ENCODE results near the gene UBA3.

UBA3 gene

GRCh38 chr3:69102384-69102783 lies 22.2 kb upstream of the UBA3 start:
- no peak for DNase-seq (ENCODE audit: low read depth in 2 of 3, low spot score in 2 of 3)

- no peak for DNase-seq (ENCODE audit: low read depth in 2 of 3, low spot score in 2 of 3)
These were observed 19.4 kb upstream of the UBA3 start for GRCh38 chr3:69099576-69099975.

GRCh38 chr3:69097407-69098086 lies 17.4 kb upstream of the UBA3 start:
- no peak for DNase-seq (ENCODE audit: low read depth in 2 of 3, low spot score in 2 of 3)

- no peak for DNase-seq (ENCODE audit: low read depth in 2 of 3, low spot score in 2 of 3)
These were observed 16.1 kb upstream of the UBA3 start for GRCh38 chr3:69096299-69096698.

DNA sequence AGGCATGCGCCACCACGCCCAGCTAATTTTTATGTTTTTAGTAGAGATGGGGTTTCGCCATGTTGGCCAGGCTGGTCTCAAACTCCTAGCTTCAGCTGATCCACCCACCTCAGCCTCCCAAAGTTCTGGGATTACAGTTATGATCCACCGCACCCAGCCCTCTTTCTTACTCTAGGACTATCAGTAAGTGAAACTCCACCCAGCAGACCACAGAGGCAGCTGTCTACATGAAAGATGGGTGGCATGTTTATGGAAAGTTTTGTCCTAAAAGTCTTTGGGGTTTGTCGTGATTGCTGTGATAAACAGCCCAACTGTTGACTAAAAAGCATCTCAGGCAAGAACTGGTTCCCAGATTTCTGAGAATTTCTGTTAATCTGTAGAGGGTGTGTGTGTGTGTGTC lies 15.5 kb upstream of the UBA3 start:
- no peak for DNase-seq (ENCODE audit: low read depth in 2 of 3, low spot score in 2 of 3)

DNA sequence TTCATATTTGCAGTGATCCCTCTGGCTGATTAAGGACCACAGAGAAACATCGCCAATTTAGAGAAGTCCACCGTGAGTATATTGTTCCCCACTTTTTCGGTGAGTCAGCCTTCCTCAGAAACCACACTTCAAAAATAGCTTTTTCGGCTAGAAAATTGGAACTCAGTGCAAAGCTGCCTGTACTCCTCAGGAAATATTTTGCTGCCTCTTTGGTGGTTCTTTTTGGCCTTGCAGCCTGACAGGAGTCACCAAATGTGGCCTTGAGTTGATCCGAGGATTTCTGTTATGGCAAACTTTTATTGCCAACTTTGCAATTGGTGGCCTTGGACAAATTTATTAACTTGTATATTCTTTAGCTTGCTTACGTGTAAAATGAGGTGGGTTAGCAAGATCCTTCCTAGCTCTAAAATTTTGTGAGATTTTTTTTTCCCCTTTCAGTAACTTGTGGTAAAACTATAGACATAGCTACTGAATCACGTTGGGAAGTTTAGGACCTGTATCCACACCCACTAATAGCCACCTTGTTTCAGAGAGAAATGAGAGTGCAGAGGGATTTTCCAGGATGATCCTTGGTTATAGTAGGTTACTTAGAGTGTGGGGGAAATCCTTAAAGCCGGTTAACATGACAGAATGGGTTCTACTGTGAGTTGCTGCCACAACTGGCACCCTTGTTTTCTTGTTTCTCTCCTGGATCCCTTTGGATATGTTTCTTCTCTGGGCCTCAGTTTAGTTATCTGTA lies 14.5 kb upstream of the UBA3 start:
- no peak for DNase-seq (ENCODE audit: low read depth in 2 of 3, low spot score in 2 of 3)

DNA sequence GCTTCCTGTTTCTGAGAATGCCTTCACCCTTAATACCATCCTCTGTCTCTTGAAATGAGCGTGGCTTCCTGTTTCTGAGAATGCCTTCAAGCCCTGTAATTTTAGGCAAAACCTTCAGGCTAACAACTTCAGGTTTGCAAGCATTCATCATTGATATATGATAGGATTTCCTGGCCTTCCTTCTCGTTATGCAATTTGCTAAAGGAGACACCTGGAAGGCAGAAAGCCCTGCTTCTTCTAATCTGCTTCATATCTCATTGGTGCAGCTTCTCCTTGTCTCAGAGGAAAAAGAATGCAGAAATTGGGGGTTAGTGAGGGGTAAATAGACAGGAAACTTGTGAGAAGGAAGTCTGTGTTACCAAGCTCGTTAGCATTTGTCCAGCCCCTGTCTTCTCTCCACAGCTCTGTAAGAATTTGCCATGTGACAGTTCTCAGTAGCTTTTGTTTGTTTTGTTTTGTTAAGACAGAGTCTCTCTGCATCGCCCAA lies 11.9 kb upstream of the UBA3 start:
- no peak for DNase-seq (ENCODE audit: low read depth in 2 of 3, low spot score in 2 of 3)

DNA sequence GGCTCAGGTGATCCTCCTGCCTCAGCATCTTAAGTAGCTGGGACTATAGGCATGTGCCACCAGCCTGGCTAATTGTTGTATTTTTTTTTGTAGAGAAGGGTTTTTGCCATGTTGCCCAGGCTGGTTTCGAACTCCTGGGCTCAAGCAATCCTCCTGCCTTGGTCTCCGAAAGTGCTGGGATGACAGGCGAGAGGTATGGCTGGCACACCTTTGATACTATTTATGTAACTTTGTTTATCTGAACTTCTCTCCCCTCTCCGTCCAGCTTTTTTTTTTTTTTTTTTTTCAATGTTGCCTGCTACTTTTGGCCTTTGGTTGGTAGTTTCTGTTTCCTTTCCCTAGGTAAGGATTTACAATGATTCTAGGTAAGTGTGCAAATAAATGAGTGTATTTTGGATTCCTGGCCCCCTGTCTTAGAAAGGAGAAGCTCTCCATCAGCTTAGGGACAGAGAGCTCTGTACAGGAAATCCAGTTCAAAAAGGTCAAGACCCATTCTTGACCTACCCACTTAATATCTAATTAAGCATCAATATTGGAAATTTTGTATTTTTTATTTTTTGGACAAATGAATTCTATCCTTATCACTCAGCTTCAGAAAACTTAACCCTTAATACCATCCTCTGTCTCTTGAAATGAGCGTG lies 11.3 kb upstream of the UBA3 start:
- no peak for DNase-seq (ENCODE audit: low read depth in 2 of 3, low spot score in 2 of 3)

- DNase-seq (ENCODE audit: low read depth in 2 of 3, low spot score in 2 of 3), result no peak
These were observed 9.9 kb upstream of the UBA3 start for GRCh38 chr3:69090021-69090420.

GRCh38 chr3:69088063-69088462 lies 7.9 kb upstream of the UBA3 start:
- no peak for DNase-seq (ENCODE audit: low read depth in 2 of 3, low spot score in 2 of 3)

DNA sequence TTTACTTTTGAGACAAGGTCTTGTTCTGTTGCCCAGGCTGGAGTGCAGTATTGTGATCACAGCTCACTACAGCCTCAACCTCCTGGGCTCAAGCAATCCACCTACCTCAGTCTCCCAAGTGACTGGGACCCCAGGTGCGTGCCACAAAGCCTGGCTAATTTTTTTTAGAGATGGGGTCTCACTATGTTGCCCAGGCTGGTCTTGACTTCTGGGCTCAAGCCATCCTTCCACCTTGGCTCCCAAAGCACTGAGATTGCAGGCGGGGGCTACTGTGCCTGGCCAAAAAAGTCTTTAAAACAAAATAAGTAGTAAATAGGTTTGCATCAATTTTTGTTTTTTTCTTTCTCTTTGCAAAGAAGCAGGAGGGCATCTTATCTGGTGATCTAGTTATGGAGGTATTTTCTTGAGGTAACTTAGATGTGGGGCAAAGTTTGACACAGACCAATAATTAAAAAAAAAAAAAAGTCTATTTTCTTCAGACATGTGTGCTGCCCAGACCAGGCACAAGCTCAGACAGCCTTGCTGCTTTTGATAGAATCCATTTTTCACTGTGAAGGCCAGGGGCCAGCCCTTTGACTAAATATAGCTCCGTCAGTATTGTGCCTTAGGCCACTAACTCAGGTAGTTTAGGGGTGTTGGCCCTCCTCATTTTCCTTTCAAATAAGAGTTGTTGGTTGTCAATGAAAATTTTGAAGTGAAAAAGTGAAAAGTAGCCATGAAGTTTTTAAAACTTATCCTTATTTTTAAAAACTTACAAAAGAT lies 7.0 kb upstream of the UBA3 start:
- DNase-seq (ENCODE audit: low read depth in 2 of 3, low spot score in 2 of 3), result no peak

- DNase-seq (ENCODE audit: low read depth in 2 of 3, low spot score in 2 of 3), result peak in 1 of 3 experiments; percentile 50
These were observed 5.9 kb upstream of the UBA3 start for GRCh38 chr3:69085833-69086722.

DNA sequence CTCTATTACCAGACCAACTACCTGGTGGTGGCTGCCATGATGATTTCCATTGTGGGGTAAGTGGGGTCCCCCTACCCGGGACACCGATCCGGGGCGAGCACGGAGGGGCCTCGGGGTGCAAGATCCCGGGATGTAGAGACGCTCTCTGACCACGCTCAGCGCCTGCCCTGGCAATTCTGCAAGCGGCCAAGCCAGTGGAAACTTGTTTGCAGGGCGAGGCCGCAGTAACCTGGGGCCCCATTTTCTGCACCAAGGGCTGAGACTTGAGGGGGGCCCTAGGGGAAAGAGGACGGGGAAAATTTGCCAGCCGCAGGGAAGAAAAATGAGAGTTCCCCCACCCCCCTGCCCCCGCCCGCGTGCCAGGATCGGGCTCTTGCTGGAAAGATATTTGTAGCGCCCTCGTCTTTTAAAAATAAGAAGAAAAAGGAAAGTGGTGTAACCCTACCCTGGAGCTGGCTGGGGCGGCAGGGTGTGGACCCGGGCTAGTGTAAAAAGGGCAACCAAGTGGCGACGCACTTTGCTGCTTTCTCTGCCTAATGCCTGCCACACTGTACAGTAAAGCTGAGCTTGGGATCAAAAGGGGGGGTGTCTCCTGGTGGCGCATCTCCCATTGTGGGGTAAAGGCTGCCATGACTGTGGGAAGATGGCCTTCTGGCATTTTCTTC lies 5.1 kb upstream of the UBA3 start:
- DNase-seq (ENCODE audit: low read depth in 2 of 3, low spot score in 2 of 3), result no peak

GRCh38 chr3:69084326-69085167 lies 4.4 kb upstream of the UBA3 start, which contains the start of gene ARL6IP5:
Gene ARL6IP5 (plus strand): TSS chr3:69084937. CDS start chr3:69085048, 111 bp downstream.
- peak; percentile 68 to 71 (median 70) for DNase-seq (ENCODE audit: low read depth in 2 of 3, low spot score in 2 of 3)

DNA sequence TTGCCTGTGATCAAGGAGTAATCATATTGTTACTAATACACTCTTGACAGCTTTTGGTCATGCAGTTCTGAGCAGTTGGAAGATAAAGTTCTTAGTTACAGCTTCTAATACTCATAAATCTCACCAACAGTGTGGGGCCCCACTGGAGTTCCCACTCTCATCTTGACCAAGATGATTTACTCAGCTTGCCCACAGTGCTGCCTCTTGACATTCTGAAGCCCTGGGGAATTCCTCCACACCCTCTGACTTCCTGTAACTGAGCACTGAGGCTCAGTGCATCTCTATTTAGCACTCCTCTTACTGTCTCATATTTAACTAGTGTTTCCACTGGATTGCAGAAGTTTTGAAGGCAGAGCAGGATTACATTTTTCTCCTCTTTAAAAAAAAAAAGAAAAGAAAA lies 2.6 kb upstream of the UBA3 start:
- peak in 1 of 3 experiments; percentile 51 for DNase-seq (ENCODE audit: low read depth in 2 of 3, low spot score in 2 of 3)

GRCh38 chr3:69082361-69082760 lies 2.2 kb upstream of the UBA3 start:
- DNase-seq (ENCODE audit: low read depth in 2 of 3, low spot score in 2 of 3), result no peak

GRCh38 chr3:69081583-69082262 lies 1.6 kb upstream of the UBA3 start:
- DNase-seq (ENCODE audit: low read depth in 2 of 3, low spot score in 2 of 3), result no peak

Measured in activated CD8-positive, alpha-beta memory T cell treated with anti-CD3 and anti-CD28 coated beads for 48 hours (primary cell).